ENCODE data around the gene NACC2.

Gene NACC2

DNA sequence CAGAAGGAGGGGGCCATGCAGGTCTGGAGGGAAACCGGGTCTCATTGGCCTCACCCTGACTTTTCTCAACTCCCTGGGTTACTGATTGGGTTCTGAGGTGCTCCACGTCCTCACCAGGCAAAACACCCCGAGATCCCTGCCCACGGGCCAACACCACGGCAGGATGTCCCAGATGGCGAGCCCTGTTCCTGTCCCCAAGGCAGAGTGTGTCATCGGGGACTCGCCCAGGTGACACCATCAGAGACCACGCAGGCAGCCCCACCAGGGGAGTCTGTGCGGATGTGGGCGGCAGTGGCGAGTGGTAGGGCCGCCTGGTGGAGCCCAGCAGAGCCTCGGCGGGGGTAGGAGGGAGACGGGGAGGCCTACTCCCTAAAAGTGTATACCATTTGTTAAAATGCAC, 74.9 kb downstream of the NACC2 start:
- H3K4me3 ChIP-seq (ENCODE audit: low read length, poor library complexity, severe bottlenecking), result no peak overlapping the region
- no peaks in the 10 kb centered on the region for H3K79me2 ChIP-seq (ENCODE audit: insufficient read depth, low read length)
- H3F3A ChIP-seq (ENCODE audit: low read depth), result no peaks in the 10 kb centered on the region
- H3K4me2 ChIP-seq (ENCODE audit: low read depth, low read length, poor library complexity, severe bottlenecking), result no peak overlapping the region
- no peaks in the 10 kb centered on the region for H3K36me3 ChIP-seq (ENCODE audit: insufficient read depth, low read length)
- no peaks in the 10 kb centered on the region for H3K9me2 ChIP-seq (replicated peaks; ENCODE audit: low read depth, low read length)
- TF ChIP-seq EZH2phosphoT487 (IDR thresholded peaks at IDR 0.05; ENCODE audit: borderline replicate concordance), result no peak
- TF ChIP-seq, protein P1, sequence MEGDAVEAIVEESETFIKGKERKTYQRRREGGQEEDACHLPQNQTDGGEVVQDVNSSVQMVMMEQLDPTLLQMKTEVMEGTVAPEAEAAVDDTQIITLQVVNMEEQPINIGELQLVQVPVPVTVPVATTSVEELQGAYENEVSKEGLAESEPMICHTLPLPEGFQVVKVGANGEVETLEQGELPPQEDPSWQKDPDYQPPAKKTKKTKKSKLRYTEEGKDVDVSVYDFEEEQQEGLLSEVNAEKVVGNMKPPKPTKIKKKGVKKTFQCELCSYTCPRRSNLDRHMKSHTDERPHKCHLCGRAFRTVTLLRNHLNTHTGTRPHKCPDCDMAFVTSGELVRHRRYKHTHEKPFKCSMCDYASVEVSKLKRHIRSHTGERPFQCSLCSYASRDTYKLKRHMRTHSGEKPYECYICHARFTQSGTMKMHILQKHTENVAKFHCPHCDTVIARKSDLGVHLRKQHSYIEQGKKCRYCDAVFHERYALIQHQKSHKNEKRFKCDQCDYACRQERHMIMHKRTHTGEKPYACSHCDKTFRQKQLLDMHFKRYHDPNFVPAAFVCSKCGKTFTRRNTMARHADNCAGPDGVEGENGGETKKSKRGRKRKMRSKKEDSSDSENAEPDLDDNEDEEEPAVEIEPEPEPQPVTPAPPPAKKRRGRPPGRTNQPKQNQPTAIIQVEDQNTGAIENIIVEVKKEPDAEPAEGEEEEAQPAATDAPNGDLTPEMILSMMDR (conservative IDR thresholded peaks at IDR 0.05; ENCODE audit: low read length), result no peak
- H2AFZ ChIP-seq (ENCODE audit: low read length), result no peak overlapping the region
- no peaks in the 10 kb centered on the region for H3K4me1 ChIP-seq (ENCODE audit: insufficient read depth, low read length, poor library complexity, severe bottlenecking)
- H3K27me3 ChIP-seq (ENCODE audit: insufficient read depth, low read length, poor library complexity, severe bottlenecking), result no peaks in the 10 kb centered on the region
- H3K9me3 ChIP-seq (ENCODE audit: insufficient read depth, low read depth, low read length), result no peaks in the 10 kb centered on the region
- no peak overlapping the region for H3K9ac ChIP-seq (ENCODE audit: low read depth, low read length, poor library complexity, severe bottlenecking)
- no peaks in the 10 kb centered on the region for H4K20me1 ChIP-seq (ENCODE audit: insufficient read depth, low read length, poor library complexity, severe bottlenecking)

DNA sequence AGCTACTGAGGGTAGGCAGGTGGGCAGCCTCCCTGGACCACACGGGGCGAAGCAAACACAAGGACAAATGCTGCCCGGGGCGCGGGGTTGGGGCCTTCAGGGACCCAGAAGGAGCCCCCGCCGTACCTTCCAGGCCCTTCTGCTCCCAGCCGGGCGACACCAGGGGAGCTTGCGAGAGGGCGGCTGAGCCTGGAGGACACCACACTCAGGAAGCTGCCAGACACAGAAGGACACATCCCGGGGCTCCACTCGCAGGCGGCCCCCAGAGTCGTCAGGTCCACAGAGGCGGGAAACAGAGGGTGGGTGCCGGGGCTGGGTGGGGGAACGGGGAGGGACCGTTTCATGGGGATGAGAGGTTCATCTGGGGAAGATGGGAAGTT, 75.4 kb downstream of the NACC2 start:
- Histone ChIP-seq H3K27me3 (ENCODE audit: insufficient read depth, low read length, poor library complexity, severe bottlenecking) (no peaks in the 10 kb centered on the region), H3F3A (ENCODE audit: low read depth) (no peaks in the 10 kb centered on the region), H3K9me2 (replicated peaks; ENCODE audit: low read depth, low read length) (no peaks in the 10 kb centered on the region), H3K36me3 (ENCODE audit: insufficient read depth, low read length) (no peaks in the 10 kb centered on the region), H4K20me1 (ENCODE audit: insufficient read depth, low read length, poor library complexity, severe bottlenecking) (no peaks in the 10 kb centered on the region), H2AFZ (ENCODE audit: low read length) (no peak overlapping the region), H3K79me2 (ENCODE audit: insufficient read depth, low read length) (no peaks in the 10 kb centered on the region), H3K4me1 (ENCODE audit: insufficient read depth, low read length, poor library complexity, severe bottlenecking) (no peaks in the 10 kb centered on the region), H3K4me3 (ENCODE audit: low read length, poor library complexity, severe bottlenecking) (no peak overlapping the region), H3K9me3 (ENCODE audit: insufficient read depth, low read depth, low read length) (no peaks in the 10 kb centered on the region), H3K9ac (ENCODE audit: low read depth, low read length, poor library complexity, severe bottlenecking) (no peak overlapping the region), H3K4me2 (ENCODE audit: low read depth, low read length, poor library complexity, severe bottlenecking) (no peak overlapping the region)
- TF ChIP-seq EZH2phosphoT487 (IDR thresholded peaks at IDR 0.05; ENCODE audit: borderline replicate concordance), result no peak
- TF ChIP-seq, protein P1 (conservative IDR thresholded peaks at IDR 0.05; ENCODE audit: low read length), result no peak

DNA sequence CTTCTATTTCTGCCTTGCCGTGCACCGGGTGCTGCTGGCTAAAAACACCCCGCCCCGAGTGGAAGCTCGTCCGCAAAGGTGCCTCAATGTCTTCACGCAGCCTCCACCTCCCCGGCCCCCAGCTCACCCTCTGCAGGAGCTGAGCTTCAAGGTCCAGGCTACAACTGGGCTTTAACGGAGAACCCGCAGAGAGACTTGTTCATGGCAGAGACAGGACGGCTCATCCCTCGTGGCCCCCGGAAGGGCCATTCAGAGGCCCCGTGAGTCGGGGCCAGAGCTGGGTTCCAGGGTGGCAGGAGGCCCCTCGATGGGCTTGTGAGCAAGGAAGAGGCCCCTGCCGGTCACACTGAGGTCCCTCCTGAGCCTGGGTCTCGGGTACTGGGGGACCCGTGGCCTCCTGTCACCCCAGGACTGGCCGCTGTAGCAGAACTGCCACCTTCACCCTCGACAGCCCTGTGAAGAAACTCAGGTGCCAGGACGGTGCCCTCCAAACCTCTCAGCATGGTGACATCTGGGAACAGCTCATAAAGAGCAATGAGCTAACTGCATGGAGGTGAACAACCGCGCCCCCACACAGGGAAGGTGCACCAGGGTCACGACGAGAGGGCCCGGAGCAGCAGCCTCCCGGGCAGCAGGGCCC, 75.9 kb downstream of the NACC2 start:
- H3K4me1 ChIP-seq (ENCODE audit: insufficient read depth, low read length, poor library complexity, severe bottlenecking), result no peaks in the 10 kb centered on the region
- H4K20me1 ChIP-seq (ENCODE audit: insufficient read depth, low read length, poor library complexity, severe bottlenecking), result no peaks in the 10 kb centered on the region
- no peaks in the 10 kb centered on the region for H3F3A ChIP-seq (ENCODE audit: low read depth)
- H3K9me3 ChIP-seq (ENCODE audit: insufficient read depth, low read depth, low read length), result no peaks in the 10 kb centered on the region
- H3K36me3 ChIP-seq (ENCODE audit: insufficient read depth, low read length), result no peaks in the 10 kb centered on the region
- H3K4me3 ChIP-seq (ENCODE audit: low read length, poor library complexity, severe bottlenecking), result no peak overlapping the region
- H3K9me2 ChIP-seq (replicated peaks; ENCODE audit: low read depth, low read length), result no peaks in the 10 kb centered on the region
- TF ChIP-seq, protein P1 (conservative IDR thresholded peaks at IDR 0.05; ENCODE audit: low read length), result no peak
- no peak for TF ChIP-seq EZH2phosphoT487 (IDR thresholded peaks at IDR 0.05; ENCODE audit: borderline replicate concordance)
- no peaks in the 10 kb centered on the region for H3K27me3 ChIP-seq (ENCODE audit: insufficient read depth, low read length, poor library complexity, severe bottlenecking)
- no peak overlapping the region for H3K4me2 ChIP-seq (ENCODE audit: low read depth, low read length, poor library complexity, severe bottlenecking)
- H2AFZ ChIP-seq (ENCODE audit: low read length), result no peak overlapping the region
- H3K79me2 ChIP-seq (ENCODE audit: insufficient read depth, low read length), result no peaks in the 10 kb centered on the region
- no peak overlapping the region for H3K9ac ChIP-seq (ENCODE audit: low read depth, low read length, poor library complexity, severe bottlenecking)
